CD4-positive, alpha-beta T cell (primary cell): Measurements from ENCODE around the gene DDX20. TPM values are rescaled to one million over a fixed set of nuclear protein-coding genes. Genes with fewer than 3 reads are reported as not detected.

Source experiments
- ATAC-seq: fragments of 200-7000 bp; cut with Tn5 transposase; one replicate; pipeline ENCODE4 v1.10.0; 2022; ENCODE audit warnings: mild to moderate bottlenecking; ENCODE audit not compliant: poor library complexity
- CTCF ChIA-PET: fragments of 350-600 bp; sonication (Branson Sonifier 250); formaldehyde crosslinking; loops from one replicate; lab custom pipeline; 2021; ENCODE audit warnings: antibody characterized with exemption, inconsistent platforms; lab: Charles Lee
- POLR2A ChIA-PET: fragments of 350-600 bp; sonication (Branson Sonifier 250); formaldehyde crosslinking; loops from one replicate; lab custom pipeline; 2021; ENCODE audit warnings: antibody characterized with exemption, inconsistent platforms; lab: Charles Lee
- DNase-seq, 14 experiments: peaks; one replicate each; pipeline ENCODE4 v3.0.0-alpha.2; 2013 to 2020; ENCODE audit warnings: mixed read lengths in 2 of 14
- H3K27ac ChIP-seq, 2 donors: one replicate each; pipeline versions ENCODE4 v1.5.1 to v1.7.0; 2013; ENCODE audit warnings: low read length in 2 of 2, low read depth in 1 of 2, mild to moderate bottlenecking in 1 of 2
- H3K27me3 ChIP-seq, 2 experiments: 1 replicate in 1 of 2; 2 replicates in 1 of 2; pipeline versions ENCODE4 v1.6.1 to v1.7.0; 2013; ENCODE audit warnings: low read length in 2 of 2, control low read depth in 1 of 2, mild to moderate bottlenecking in 1 of 2, moderate library complexity in 1 of 2; ENCODE audit not compliant: insufficient read depth in 2 of 2, control insufficient read depth in 1 of 2
- H3K36me3 ChIP-seq: one replicate; pipeline ENCODE4 v1.6.1; 2013; ENCODE audit warnings: low read length, control low read depth; ENCODE audit not compliant: insufficient read depth
- H3K4me1 ChIP-seq: one replicate; pipeline ENCODE4 v1.6.1; 2013; ENCODE audit warnings: low read length, control low read depth; ENCODE audit not compliant: insufficient read depth
- H3K4me3 ChIP-seq: one replicate; pipeline ENCODE4 v1.5.1; 2013; ENCODE audit warnings: mild to moderate bottlenecking, low read length, moderate library complexity
- H3K9me3 ChIP-seq, 2 experiments: 1 replicate in 1 of 2; 2 replicates in 1 of 2; pipeline versions ENCODE4 v1.6.1 to v1.7.0; 2013; ENCODE audit warnings: low read length in 2 of 2, mild to moderate bottlenecking in 2 of 2, control low read depth in 1 of 2, moderate library complexity in 1 of 2; ENCODE audit not compliant: control insufficient read depth in 1 of 2, insufficient read depth in 1 of 2
- H3K27ac Mint-ChIP-seq: one replicate; pipeline ENCODE4 v1.8.0; 2020; ENCODE audit warnings: mixed read lengths
- H3K27me3 Mint-ChIP-seq: one replicate; pipeline ENCODE4 v1.8.0; 2021; ENCODE audit warnings: mixed read lengths
- H3K36me3 Mint-ChIP-seq: one replicate; pipeline ENCODE4 v1.8.0; 2021; ENCODE audit warnings: low read depth, mixed read lengths
- H3K4me1 Mint-ChIP-seq: one replicate; pipeline ENCODE4 v1.8.0; 2021; ENCODE audit warnings: low read depth, mixed read lengths
- H3K4me3 Mint-ChIP-seq: one replicate; pipeline ENCODE4 v1.8.0; 2020; ENCODE audit warnings: mild to moderate bottlenecking, mixed read lengths
- H3K9me3 Mint-ChIP-seq: one replicate; pipeline ENCODE4 v1.8.0; 2020; ENCODE audit warnings: mixed read lengths
- intact Hi-C, 2 experiments: fragments of 100-400 bp; cut with DNase I in 1 of 2; cut with micrococcal nuclease in 1 of 2; formaldehyde crosslinking; loops; one replicate each; pipeline versions ENCODE4 v1.15.1 to v1.9.0; 2023 to 2025; cut with DNase I, micrococcal nuclease
- total RNA-seq, 174 experiments: library from RNA in 2 of 174; stranded (reverse) in 2 of 174; gene quantifications; one replicate each; pipeline ENCODE4 v1.2.3 and lab custom pipeline; 2021 to 2026
- TF ChIP-seq, protein P1 (sequence below): fragments of 200-600 bp; IDR thresholded peaks from one replicate; pipeline ENCODE4 v1.8.0; 2022; ENCODE audit warnings: antibody characterized with exemption, mild to moderate bottlenecking

DDX20 gene
- total RNA-seq, 2 experiments from 2014 or later = 27.2 to 27.4 TPM

DNA sequence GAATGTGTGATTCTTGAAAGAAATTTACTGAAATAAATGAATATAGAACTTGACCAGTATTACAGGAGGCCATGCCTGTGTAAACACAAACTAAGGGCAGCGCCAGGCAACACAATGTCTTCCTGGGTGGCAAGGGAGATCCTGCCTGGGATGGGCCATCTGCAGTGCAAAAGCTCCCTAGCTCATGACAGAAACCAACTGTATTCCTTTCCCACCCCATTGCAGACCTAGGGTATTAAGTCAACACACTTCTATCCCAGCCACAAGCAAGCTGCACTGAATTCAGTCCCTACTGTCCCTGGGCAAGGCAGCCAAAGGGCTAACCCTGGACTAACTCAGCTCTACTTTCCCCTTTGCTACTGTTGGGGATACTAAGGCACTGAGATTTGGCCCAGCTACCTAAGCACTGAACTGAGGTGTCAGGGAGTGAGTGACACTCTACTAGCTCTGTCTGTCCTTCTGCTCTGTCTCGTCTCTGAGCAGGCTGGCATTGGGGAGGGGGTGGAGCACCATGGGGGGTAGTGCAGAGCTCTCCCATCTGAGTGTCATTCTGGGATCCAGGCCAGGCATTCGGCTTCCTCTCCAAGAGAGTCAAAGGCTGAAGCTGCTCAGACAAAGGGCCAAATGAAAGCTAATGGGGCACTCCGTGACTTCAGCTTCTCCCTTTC lies 19.0 kb upstream of the DDX20 start:
- POLR2A ChIA-PET = interaction anchor here (1.1 kb wide), 2 partner anchors 18 to 22 kb away, joined by 3 to 5 read pairs; no protein-coding TSS in a partner anchor
- Histone ChIP-seq H3K27me3 (peaks cover 34 to 36% of the 10 kb centered on the region in 2 experiments), H3K36me3 (no peaks in the 10 kb centered on the region), H3K4me1 (peaks cover 37% of the 10 kb centered on the region), H3K27ac (no peak overlapping the region), H3K9me3 (no peaks in the 10 kb centered on the region), H3K4me3 (no peak overlapping the region)
- Mint-ChIP-seq H3K4me3 (peak overlapping the region; percentile 77), H3K36me3 (no peaks in the 10 kb centered on the region), H3K4me1 (peaks cover 21% of the 10 kb centered on the region), H3K9me3 (no peaks in the 10 kb centered on the region), H3K27me3 (peaks cover 27% of the 10 kb centered on the region), H3K27ac (no peak overlapping the region)
- ATAC-seq (no peak), DNase-seq (no peak)
- intact Hi-C loops = no loop called here
- CTCF ChIA-PET = interaction anchor here (1.2 to 3.8 kb wide), 2 partner anchors 32 to 228 kb away, joined by 3 to 20 read pairs; no protein-coding TSS in a partner anchor
- TF ChIP-seq, protein P1, sequence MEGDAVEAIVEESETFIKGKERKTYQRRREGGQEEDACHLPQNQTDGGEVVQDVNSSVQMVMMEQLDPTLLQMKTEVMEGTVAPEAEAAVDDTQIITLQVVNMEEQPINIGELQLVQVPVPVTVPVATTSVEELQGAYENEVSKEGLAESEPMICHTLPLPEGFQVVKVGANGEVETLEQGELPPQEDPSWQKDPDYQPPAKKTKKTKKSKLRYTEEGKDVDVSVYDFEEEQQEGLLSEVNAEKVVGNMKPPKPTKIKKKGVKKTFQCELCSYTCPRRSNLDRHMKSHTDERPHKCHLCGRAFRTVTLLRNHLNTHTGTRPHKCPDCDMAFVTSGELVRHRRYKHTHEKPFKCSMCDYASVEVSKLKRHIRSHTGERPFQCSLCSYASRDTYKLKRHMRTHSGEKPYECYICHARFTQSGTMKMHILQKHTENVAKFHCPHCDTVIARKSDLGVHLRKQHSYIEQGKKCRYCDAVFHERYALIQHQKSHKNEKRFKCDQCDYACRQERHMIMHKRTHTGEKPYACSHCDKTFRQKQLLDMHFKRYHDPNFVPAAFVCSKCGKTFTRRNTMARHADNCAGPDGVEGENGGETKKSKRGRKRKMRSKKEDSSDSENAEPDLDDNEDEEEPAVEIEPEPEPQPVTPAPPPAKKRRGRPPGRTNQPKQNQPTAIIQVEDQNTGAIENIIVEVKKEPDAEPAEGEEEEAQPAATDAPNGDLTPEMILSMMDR = no peak

DNA sequence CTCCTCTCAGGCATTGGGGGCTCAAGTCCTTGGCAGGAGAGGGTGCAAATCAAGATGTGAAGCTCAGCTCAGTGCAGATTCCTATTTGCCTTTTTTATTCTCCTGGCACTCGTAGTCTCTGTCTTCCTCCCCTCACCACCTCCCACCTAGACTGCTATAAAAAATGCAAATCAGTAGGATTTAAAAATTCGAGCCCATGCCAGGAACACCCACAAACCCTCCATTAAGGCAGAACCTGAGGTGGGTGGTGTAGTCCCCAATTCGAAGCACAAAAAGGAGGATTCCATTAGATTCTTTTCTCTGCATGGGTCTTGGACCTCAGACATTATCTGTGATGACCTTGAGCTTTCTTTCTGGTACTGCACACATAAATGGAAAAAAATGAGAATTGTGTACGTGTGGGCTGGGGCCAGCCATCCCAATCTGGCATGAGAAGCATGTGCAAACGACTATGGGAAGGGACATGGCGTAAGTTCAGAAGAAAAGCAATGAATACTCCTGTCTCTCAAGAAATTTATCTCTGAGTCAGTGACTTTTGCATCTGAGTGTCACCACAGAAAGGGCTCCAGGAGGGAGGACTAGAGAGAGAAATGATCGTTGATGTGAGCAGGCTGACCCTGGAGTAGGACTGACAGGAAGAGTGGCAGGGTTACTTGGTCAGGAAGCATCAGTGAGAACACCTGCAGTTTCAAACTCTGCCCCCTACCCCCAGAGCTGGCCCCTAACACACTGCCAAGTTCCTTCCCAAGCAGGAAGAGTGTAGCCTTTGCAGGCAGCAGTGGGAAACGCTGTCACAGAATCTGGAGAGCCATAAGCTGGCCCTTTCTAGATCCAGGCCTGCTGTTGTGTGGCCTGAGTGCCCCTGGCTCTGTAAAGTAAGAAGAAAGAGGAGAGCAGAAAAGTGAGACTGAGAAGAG lies 18.2 kb upstream of the DDX20 start:
- H3K9me3 ChIP-seq = no peaks in the 10 kb centered on the region
- TF ChIP-seq, protein P1 = no peak
- no peak for DNase-seq
- ChIA-PET POLR2A (interaction anchor here (1.1 to 3.1 kb wide), 3 partner anchors 17 to 23 kb away, joined by 3 to 21 read pairs (median 5); partner anchors contain the start of gene DDX20), CTCF (interaction anchor here (1.2 to 3.8 kb wide), 4 partner anchors 17 to 229 kb away, joined by 3 to 20 read pairs (median 8); no protein-coding TSS in a partner anchor)
- intact Hi-C loops = loop anchor here in 1 of 2 experiments (2.0 kb wide), 1 partner anchor 15 kb away; no protein-coding TSS in a partner anchor
- peaks cover 37% of the 10 kb centered on the region for H3K4me1 ChIP-seq
- Mint-ChIP-seq H3K27me3 (peaks cover 32% of the 10 kb centered on the region), H3K9me3 (no peaks in the 10 kb centered on the region), H3K4me1 (peaks cover 21% of the 10 kb centered on the region), H3K27ac (no peak overlapping the region), H3K4me3 (peak overlapping the region; percentile 77), H3K36me3 (no peaks in the 10 kb centered on the region)
- H3K27ac ChIP-seq = no peak overlapping the region
- H3K27me3 ChIP-seq = peaks cover 34 to 36% of the 10 kb centered on the region in 2 experiments
- no peak overlapping the region for H3K4me3 ChIP-seq
- no peak for ATAC-seq
- no peaks in the 10 kb centered on the region for H3K36me3 ChIP-seq

DNA sequence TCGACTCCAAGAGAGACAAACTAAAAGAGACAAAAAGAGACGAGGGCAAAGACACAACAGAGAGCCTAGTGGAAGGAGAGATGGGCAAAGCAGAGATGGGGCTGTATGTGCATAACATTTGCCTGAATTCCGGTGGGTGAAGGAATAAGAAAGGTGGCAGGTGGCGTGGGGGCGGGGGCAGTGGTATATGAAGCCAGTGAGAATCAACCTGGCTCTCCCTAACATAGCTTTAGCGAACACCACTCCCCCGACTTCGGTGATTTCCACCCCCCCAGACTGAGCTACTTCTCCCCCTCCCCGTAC lies 17.6 kb upstream of the DDX20 start:
- H3K36me3 ChIP-seq = no peaks in the 10 kb centered on the region
- peaks cover 21% of the 10 kb centered on the region for H3K4me1 Mint-ChIP-seq
- no peak overlapping the region for H3K27ac ChIP-seq
- intact Hi-C loops = loop anchor here in 1 of 2 experiments (2.0 kb wide), 1 partner anchor 15 kb away; no protein-coding TSS in a partner anchor
- no peak for ATAC-seq
- H3K36me3 Mint-ChIP-seq = no peaks in the 10 kb centered on the region
- POLR2A ChIA-PET = interaction anchor here (1.2 to 3.1 kb wide), 3 partner anchors 17 to 230 kb away, joined by 4 to 21 read pairs (median 6); partner anchors contain the start of gene DDX20
- H3K9me3 Mint-ChIP-seq = no peaks in the 10 kb centered on the region
- H3K4me1 ChIP-seq = peaks cover 37% of the 10 kb centered on the region
- H3K27me3 ChIP-seq = peaks cover 34 to 36% of the 10 kb centered on the region in 2 experiments
- no peak overlapping the region for H3K27ac Mint-ChIP-seq
- peaks cover 32% of the 10 kb centered on the region for H3K27me3 Mint-ChIP-seq
- no peak for DNase-seq
- no peaks in the 10 kb centered on the region for H3K9me3 ChIP-seq
- peak overlapping the region; percentile 77 for H3K4me3 Mint-ChIP-seq
- CTCF ChIA-PET = interaction anchor here (1.7 to 3.8 kb wide), 3 partner anchors 17 to 30 kb away, joined by 5 to 20 read pairs (median 11); no protein-coding TSS in a partner anchor
- peak overlapping the region; percentile 53 for H3K4me3 ChIP-seq
- TF ChIP-seq, protein P1 = no peak
